H54 (cell line): ENCODE results near the gene DDX11.
"Not testable (repeated sequence)": the region's sequence is repeated elsewhere in the genome, so short reads cannot be mapped to it uniquely, and the experiment has no call there.

ENCODE experiments used
- DNase-seq: peaks from one replicate; pipeline ENCODE4 v3.0.0; 2011; ENCODE audit warnings: low spot score, mixed read lengths; ENCODE audit not compliant: insufficient read length
- FAIRE-seq: peaks from 3 replicates; lab custom pipeline; 2011; peaks lifted over from hg19 to GRCh38; lab: Jason Lieb, UNC
- POLR2A ChIP-seq: IDR thresholded peaks from 2 replicates; pipeline ENCODE4 v1.6.1; 2011; ENCODE audit warnings: low read depth, mild to moderate bottlenecking, low read length

The DDX11 gene

DNA sequence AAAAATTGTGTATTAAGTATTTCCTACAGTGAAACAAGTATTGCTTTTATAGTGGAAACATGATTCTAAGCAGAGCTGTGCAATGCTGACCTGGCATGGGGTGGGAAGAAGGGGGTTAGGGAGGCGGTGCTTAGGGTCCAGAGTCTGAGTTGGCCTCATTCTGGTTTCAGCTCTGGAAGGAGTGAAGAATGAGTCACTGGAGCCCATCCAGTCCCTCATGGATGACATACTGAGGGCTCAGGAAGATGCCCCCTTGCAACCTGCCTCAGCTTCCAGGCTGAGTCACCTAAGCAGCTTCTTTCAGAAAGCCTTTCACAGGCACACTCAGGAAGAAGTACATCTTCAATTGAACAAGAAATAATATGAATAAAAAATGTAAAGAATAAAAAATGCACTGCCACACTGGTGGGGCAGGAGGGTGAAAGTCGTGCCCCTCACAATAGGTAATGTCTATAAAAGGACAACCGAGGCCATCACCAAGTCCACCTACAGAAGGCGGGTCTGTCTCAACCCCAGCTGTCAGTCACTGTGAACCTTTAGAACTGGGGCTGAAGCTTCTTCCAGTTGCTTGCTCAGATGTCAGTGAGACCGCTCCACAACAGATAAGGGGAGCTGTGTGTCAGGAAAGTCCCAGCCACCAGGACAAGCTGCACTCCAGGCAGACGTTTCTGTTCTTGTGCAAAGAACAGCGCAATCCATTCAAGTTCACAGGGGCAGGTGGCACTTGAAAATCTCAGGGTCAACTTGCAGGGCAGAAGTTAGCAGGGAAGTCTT lies 20.8 kb upstream of the DDX11 start:
- FAIRE-seq: peak; percentile 86
- not testable (repeated sequence) for DNase-seq

- not testable (repeated sequence) for FAIRE-seq, DNase-seq
Observed at GRCh38 chr12:31053944-31054343, 19.7 kb upstream of the DDX11 start.

DNA sequence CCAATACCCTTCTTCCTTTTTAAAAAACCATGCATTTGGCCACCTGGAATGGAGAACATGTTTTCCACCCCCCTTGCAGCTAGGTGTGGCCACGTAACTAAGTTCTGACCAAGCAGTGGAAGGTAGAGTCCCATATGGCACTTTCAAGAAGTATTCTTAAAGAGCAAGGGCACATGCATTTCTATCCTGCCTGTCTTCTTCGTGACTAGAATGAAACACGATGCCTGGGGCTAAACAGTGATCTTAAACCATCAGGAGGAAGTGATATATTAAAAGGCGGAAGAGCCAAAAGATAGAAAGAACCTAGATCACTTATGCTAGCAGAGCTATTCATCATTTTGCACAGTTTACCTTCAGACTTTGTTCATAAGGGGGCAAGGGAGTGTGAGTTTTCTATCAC lies 16.0 kb upstream of the DDX11 start:
- FAIRE-seq: no peak
- DNase-seq: no peak
- no peak for TF ChIP-seq POLR2A

DNA sequence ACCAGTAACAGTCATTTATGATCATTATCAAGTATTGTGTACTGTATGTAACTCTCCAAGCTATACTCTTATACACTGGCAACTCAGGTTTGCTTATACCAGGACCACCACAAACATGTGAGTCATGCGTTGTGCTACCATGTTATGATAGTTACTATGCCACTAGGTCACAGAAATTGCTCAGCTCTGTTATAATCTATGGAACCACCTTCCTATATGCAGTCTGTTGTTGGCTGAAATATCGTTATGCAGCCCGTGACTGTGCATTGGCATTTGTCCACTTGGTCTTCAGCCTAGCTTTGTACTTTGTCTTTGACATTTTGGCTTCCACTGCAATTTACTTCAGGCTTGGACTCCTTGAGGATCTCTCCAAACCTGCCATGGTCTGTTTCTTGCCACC lies 7.5 kb upstream of the DDX11 start:
- DNase-seq: not testable (repeated sequence)
- peak; percentile 77 for FAIRE-seq

DNA sequence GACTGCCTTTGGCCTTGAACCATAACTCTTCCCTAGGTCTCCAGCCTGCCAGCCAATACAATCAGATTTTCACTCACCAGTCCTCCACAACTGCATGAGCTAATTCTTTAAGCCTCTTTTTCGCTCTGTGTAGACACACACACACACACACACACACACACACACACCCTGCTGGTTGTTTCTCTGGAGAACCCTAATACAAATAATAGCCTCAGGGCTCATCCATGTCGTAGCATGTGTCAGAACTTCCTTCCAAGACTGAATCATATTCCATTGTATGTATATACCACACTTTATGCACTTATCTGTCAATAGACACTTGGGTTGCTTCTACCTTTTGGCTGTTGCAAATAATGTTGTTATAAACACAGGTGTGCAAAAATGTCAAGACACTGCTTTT lies 6.0 kb upstream of the DDX11 start:
- DNase-seq, FAIRE-seq: not testable (repeated sequence)

- not testable (repeated sequence) for DNase-seq, FAIRE-seq
Observed at GRCh38 chr12:31070971-31071740, 2.5 kb upstream of the DDX11 start.

GRCh38 chr12:31072962-31073361 lies 698 bp upstream of the DDX11 start:
- FAIRE-seq, DNase-seq: not testable (repeated sequence)

DNA sequence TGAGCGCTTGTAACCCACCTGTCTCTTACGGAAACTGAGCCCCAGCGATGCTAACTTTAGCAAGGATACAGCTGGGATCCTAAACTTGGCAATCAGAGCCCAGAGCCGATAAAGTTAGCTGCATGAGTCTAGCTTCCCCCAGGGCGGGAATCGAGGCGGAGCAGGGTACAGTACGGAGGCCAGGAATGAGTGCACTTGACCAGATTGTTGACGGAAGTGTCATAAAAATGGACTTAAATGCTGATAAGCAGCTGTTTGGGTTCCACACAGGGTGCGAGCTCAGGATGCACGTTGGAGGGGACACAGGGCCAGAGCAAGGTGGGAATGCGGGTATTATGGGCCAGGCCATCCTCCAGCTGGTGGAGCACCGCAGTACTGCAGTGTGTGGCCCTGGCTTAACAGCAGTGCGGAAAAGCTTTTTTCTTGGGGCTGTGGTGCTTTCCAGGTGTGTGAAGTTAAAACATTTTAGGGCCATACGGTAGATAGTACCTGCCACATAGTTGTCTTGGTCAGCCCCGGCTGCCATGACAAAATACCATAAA lies 744 bp downstream of the DDX11 start:
- FAIRE-seq, DNase-seq: not testable (repeated sequence)

DNA sequence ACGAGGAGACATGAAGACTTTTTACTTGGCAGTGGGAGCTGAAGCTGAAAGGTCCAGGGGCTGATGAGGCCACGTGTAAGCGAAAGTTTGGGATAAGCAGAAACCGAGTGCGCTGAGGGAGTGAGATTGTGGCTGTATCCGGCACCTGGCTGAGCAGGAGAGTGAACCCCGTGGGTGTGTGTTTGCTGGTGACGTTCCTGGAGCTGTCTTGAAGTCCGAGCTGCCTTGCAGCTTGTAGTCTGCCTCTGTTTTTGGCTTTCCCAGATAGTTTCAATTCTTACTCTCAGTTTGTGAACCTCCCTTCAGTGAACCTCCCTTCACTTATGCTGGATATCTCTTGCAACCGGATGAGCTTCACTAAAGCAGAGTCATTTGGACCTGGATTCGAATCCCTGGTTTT lies 2.5 kb downstream of the DDX11 start:
- DNase-seq, FAIRE-seq: not testable (repeated sequence)

DNA sequence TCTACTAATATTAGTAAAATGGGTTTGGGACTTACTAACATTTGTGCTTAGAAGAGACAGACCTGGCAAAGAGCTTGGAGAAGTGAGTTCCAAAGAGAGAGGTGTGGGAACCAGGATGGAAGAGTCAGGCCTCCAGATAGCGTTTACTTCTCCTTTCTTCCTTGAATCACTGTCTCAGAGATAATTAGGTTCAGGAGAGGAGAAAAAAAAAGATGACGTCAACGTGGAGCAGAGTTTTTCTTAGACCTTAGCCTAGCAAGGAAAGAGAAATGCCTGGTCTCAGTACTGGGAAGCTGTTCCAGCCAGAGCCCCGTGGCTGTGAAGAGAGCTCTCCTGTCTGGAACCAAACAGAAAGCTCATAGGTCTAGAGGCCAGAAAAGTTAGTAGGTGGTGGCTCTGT lies 3.4 kb downstream of the DDX11 start:
- DNase-seq, FAIRE-seq: not testable (repeated sequence)

DNA sequence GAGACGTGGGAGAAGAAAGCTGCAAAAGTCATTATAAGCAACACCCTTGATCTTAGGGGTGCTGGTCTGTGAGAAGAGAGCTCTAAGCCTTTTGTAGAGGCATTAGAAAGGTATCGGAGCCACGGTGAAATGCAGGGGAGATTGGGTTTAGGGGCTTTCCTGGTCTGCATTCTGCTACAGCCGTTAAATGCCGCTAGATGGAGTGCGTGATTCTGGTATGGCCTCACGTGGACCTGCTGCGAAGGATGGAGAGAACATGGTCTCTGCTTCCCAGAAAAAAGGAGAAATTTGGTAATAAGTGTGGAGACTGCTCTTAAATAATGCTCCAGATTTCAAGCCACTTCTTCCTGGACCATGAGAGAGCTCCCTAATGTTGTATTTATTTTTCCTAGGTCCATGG lies 4.3 kb downstream of the DDX11 start:
- not testable (repeated sequence) for DNase-seq, FAIRE-seq

DNA sequence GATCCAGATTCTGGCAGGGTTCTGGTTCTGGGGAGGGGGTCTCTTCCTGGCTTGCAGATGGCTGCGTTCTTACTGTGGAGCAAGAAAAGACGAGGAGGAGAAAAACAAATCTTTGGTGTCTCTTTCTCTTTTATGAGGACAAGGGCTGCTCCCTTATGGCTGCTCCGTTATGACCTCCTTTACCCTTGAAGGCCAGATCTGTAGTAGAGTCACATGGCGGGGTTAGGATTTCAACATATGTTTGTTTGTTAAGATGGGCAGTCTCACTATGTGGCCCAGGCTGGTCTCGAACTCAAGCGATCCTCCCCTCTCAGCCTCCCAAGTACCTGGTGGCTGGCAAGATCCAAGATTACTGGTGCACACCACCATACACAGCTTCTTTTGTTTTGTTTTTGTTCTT lies 5.8 kb downstream of the DDX11 start:
- FAIRE-seq: not testable (repeated sequence)

DNA sequence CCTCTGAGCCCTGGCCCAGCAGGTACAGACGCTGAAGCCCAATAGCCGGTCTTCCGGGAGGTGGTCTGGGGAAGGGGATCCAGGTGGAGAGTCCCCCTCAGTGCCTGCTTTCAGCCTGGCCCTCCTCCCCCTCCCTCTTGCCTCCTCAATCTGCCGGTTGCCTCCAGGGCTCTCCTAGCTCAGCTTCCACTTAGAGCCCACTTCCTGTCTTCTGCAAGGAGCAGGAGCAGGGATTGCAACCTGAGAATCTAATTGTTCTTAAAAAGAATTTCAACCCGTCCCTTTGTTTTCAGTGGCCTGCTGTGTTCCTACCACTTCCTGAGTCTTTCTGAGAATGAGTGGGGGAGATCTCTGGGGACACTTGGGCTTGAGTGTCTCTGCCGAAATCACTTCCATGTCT lies 6.6 kb downstream of the DDX11 start:
- DNase-seq, FAIRE-seq: not testable (repeated sequence)

More for the DNA sequence above, 5.8 kb downstream of the DDX11 start:
- not testable (repeated sequence) for DNase-seq

DNA sequence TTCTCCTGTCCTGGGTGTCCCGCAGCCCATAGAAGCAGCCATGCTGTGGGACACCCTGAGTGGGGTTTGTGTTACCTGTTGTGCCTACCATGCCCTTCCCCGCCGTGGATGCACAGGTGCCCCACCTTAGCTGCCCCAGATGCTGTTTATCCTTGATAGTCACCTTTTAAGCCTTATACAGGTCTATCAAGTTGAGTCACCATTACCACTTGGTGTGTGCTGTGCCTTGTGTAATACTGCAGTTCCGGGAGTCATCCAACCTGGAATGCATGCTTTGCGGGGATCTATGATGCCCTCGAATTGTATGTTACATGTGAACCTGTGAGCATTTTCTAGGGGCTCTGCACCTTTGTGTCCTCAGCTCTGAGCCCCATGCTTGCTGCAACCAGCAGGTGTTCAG lies 7.6 kb downstream of the DDX11 start:
- DNase-seq, FAIRE-seq: not testable (repeated sequence)

DNA sequence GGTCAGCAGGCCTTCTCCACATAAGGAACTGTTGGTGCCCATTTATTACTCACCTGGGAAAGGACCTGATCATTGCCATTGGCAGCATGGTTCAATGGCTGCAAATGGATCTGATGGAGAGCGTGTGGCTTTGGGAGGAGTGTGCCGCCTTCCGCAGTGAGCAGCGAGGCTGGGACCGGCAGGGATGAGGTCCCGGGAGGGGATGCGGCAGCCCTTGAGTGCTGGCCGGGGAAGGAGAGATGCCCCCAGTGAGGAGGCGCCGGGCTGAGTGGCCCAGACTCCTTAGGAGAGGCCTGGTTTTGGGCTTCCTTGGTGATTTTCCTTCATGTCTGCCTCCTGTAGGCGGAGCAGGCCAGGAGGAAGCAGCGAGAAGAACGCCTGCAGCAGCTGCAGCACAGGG lies 10.6 kb downstream of the DDX11 start:
- not testable (repeated sequence) for FAIRE-seq, DNase-seq

DNA sequence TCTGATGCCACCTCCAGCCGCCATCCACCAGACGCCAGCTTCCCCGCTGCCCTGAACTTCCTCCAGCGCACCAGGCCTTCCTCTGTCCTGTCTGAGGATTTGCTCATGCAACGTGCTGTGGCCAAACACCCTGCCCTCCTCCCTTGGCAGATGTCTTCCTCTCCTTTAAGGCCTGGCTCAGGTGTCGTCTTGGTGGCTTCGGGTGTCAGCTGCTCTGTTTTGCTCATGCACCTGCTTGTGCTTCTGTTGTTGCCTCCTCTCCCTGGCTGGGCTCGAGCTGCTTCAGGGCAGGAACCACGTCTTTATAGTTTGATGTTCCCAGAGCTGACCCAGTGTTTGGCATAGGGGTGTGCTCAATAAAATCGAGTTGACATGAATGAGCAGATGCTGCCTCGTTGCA lies 12.4 kb downstream of the DDX11 start:
- DNase-seq, FAIRE-seq: not testable (repeated sequence)

DNA sequence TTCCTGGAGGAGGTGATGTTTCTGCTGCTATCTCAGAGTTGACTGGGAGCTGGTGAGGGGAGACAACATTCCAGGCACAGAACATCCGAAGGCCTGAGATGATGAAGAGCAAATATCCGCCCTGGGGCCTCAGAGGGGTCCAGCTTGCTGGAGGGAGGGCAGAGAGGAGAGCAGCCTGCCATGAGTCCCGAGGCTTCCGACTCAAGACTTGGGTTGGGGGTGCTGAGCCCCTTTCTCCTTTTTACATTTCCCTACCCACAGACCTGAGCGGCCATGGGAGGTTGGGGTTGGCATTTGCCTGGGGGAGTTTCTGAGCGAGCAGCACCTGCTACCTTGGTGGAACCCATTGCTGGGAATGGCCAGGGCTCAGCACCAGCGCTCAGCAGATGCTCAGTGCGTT lies 13.8 kb downstream of the DDX11 start:
- not testable (repeated sequence) for DNase-seq, FAIRE-seq

DNA sequence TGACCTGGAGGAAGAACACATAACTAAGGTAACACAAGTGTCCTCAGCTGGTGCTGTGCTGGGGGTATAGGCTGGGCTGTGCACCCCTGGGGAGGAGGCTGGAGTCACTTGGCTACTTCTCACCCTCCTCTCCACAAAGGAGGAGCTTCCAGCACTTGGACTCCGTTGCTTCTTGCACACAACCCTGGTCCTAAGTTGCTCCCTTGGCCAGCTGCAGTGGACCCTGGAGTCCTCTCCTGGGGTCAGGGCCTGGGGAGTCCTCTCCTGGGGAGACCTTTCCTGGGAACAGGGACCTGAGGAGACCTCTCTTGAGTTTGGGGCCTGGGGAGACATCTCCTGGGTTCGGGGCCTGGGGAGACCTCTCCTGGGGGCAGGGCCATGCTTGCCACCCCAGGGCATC lies 14.3 kb downstream of the DDX11 start:
- not testable (repeated sequence) for DNase-seq, FAIRE-seq
